HCT116 (cell line): Measurements from ENCODE around the gene TNNI2. TPM values are rescaled to one million over a fixed set of nuclear protein-coding genes. Genes with fewer than 3 reads are reported as not detected.

Experiments used
- ATAC-seq: fragments of 200-7000 bp; cut with Tn5 transposase; 2 replicates; pipeline ENCODE4 v1.9.1; 2020; ENCODE audit warnings: mild to moderate bottlenecking, moderate library complexity
- BruUV-seq: library from RNA; stranded (reverse); fragments of 400-500 nt; replicated peaks from 2 replicates; lab custom pipeline; 2021; lab: Mats Ljungman, UMichigan
- CTCF ChIA-PET: fragments of 300-600 bp; sonication (Branson Sonifier 250); formaldehyde crosslinking; loops from one replicate; lab custom pipeline; 2021; ENCODE audit warnings: antibody characterized with exemption; lab: Charles Lee
- POLR2A ChIA-PET: fragments of 300-600, 350-600 bp; sonication (Branson Sonifier 250); formaldehyde crosslinking; loops from one replicate; lab custom pipeline; 2021; ENCODE audit warnings: antibody characterized with exemption; lab: Charles Lee
- RAD21 ChIA-PET, 2 experiments: fragments of 300-600 bp; sonication (Branson Sonifier 250); formaldehyde crosslinking; loops; one replicate each; lab custom pipeline; 2023; ENCODE audit warnings: low total read pairs in 2 of 2; ENCODE audit not compliant: uncharacterized antibody in 2 of 2, unreplicated experiment in 2 of 2, low non-redundant PET in 1 of 2; lab: Charles Lee
- DNase-seq: peaks from one replicate; pipeline ENCODE4 v3.0.0-alpha.2; 2010; ENCODE audit warnings: low read depth, low spot score
- H2AFZ ChIP-seq: fragments of 200-600 bp; shearing (Covaris generic), sonication (generic); 2 replicates; pipeline ENCODE4 v1.6.1; 2017; ENCODE audit warnings: low read depth, mixed run types, mixed read lengths, antibody characterized with exemption, low read length; ENCODE audit not compliant: poor library complexity, severe bottlenecking
- H3K27ac ChIP-seq: 2 replicates; pipeline ENCODE4 v1.5.1; 2012; ENCODE audit warnings: low read depth, low read length
- H3K27me3 ChIP-seq: fragments of 200-600 bp; sonication (generic); 2 replicates; pipeline ENCODE4 v1.6.1; 2016; ENCODE audit warnings: mixed run types, low read length, mixed read lengths; ENCODE audit not compliant: insufficient read depth
- H3K36me3 ChIP-seq, 2 experiments: fragments of 200-500 bp in 1 of 2; fragments of 200-600 bp in 1 of 2; sonication (Bioruptor generic) in 1 of 2; sonication (generic) in 1 of 2; 2 replicates each; pipeline versions ENCODE4 v1.5.1 to v1.6.1; 2014 to 2016; ENCODE audit warnings: low read length in 2 of 2, inconsistent platforms in 1 of 2, mixed read lengths in 1 of 2, mixed run types in 1 of 2; ENCODE audit not compliant: insufficient read depth in 2 of 2, control insufficient read depth in 1 of 2
- H3K4me1 ChIP-seq, 2 experiments: fragments of 200-600 bp in 1 of 2; sonication (generic) in 1 of 2; 2 replicates each; pipeline versions ENCODE4 v1.5.1 to v1.6.1; 2012 to 2017; ENCODE audit warnings: low read length in 2 of 2, inconsistent platforms in 1 of 2, mild to moderate bottlenecking in 1 of 2, mixed read lengths in 1 of 2, mixed run types in 1 of 2, moderate library complexity in 1 of 2; ENCODE audit not compliant: insufficient read depth in 2 of 2, control insufficient read depth in 1 of 2
- H3K4me2 ChIP-seq: fragments of 200-600 bp; sonication (generic); 2 replicates; pipeline ENCODE4 v1.6.1; 2017; ENCODE audit warnings: mixed run types, low read length, mixed read lengths
- H3K4me3 ChIP-seq, 2 experiments: fragments of 200-600 bp in 1 of 2; sonication (generic) in 1 of 2; replicated peaks in 1 of 2; 2 replicates each; pipeline ENCODE4 v1.5.1; 2011 to 2016; ENCODE audit warnings: low read length in 2 of 2, control low read depth in 1 of 2, low read depth in 1 of 2, mild to moderate bottlenecking in 1 of 2, mixed read lengths in 1 of 2, mixed run types in 1 of 2
- H3K79me2 ChIP-seq: fragments of 200-600 bp; sonication (generic); 2 replicates; pipeline ENCODE4 v1.6.1; 2017; ENCODE audit warnings: mild to moderate bottlenecking, mixed run types, low read length, moderate library complexity, mixed read lengths; ENCODE audit not compliant: insufficient read depth
- H3K9ac ChIP-seq: fragments of 200-600 bp; sonication (generic); 2 replicates; pipeline ENCODE4 v1.6.1; 2016; ENCODE audit warnings: low read length, mixed read lengths
- H3K9me2 ChIP-seq: fragments of 200-600 bp; sonication (generic), shearing (Covaris generic); 2 replicates; pipeline ENCODE4 v1.6.1; 2017; ENCODE audit warnings: mixed run types, mild to moderate bottlenecking, moderate library complexity; ENCODE audit not compliant: insufficient read depth
- H3K9me3 ChIP-seq, 2 experiments: fragments of 200-500 bp in 1 of 2; fragments of 200-600 bp in 1 of 2; sonication (Bioruptor generic) in 1 of 2; sonication (generic) in 1 of 2; 2 replicates each; pipeline ENCODE4 v1.6.1; 2014 to 2017; ENCODE audit warnings: low read length in 2 of 2, mixed read lengths in 2 of 2, inconsistent platforms in 1 of 2, low read depth in 1 of 2, mild to moderate bottlenecking in 1 of 2, mixed run types in 1 of 2, moderate library complexity in 1 of 2; ENCODE audit not compliant: control insufficient read depth in 1 of 2, insufficient read depth in 1 of 2
- H4K20me1 ChIP-seq: fragments of 200-600 bp; sonication (generic), shearing (Covaris generic); 2 replicates; pipeline ENCODE4 v1.6.1; 2017; ENCODE audit warnings: mixed run types, mild to moderate bottlenecking, moderate library complexity; ENCODE audit not compliant: insufficient read depth
- ATF3 ChIP-seq: IDR thresholded peaks from 2 replicates; pipeline ENCODE4 v1.6.1; 2012
- CBX3 ChIP-seq: IDR thresholded peaks from 2 replicates; pipeline ENCODE4 v1.6.1; 2012; ENCODE audit warnings: low read depth
- CEBPB ChIP-seq: IDR thresholded peaks from 2 replicates; pipeline ENCODE4 v1.6.1; 2012; ENCODE audit warnings: low read depth
- ELF1 ChIP-seq: IDR thresholded peaks from 2 replicates; pipeline ENCODE4 v1.6.1; 2012; ENCODE audit warnings: low read depth, borderline replicate concordance
- EZH2 ChIP-seq: fragments of 200-600 bp; sonication (generic); IDR thresholded peaks from 2 replicates; pipeline ENCODE4 v1.6.1; 2017; ENCODE audit warnings: antibody characterized with exemption, mixed run types
- FOSL1 ChIP-seq: IDR thresholded peaks from 2 replicates; pipeline ENCODE4 v1.6.1; 2012; ENCODE audit warnings: low read depth
- POLR2AphosphoS5 ChIP-seq: IDR thresholded peaks from 2 replicates; pipeline ENCODE4 v1.6.1; 2011; ENCODE audit warnings: mild to moderate bottlenecking, low read depth, low read length, moderate library complexity
- RAD21 ChIP-seq: IDR thresholded peaks from 2 replicates; pipeline ENCODE4 v1.6.1; 2012; ENCODE audit warnings: low read depth, mild to moderate bottlenecking
- SIN3A ChIP-seq: IDR thresholded peaks from 2 replicates; pipeline ENCODE4 v1.6.1; 2012; ENCODE audit warnings: low read depth
- intact Hi-C: fragments of 100-400 bp; cut with micrococcal nuclease; formaldehyde crosslinking; loops from 2 replicates; pipeline ENCODE4 v1.10.0; 2022
- total RNA-seq: library from RNA; stranded (reverse); gene quantifications from one replicate; pipeline ENCODE4 v1.2.1, GENCODE V29; 2021; ENCODE audit not compliant: unreplicated experiment
- TF ChIP-seq, protein P1 (sequence below): IDR thresholded peaks from 2 replicates; pipeline ENCODE4 v1.6.1; 2011; ENCODE audit warnings: mild to moderate bottlenecking, low read length, moderate library complexity; ENCODE audit not compliant: insufficient replicate concordance; ENCODE audit errors: extremely low read depth

Gene TNNI2
- total RNA-seq, 1 experiment from 2014 or later: not detected

GRCh38 chr11:1852877-1853276, 14.1 kb downstream of the TNNI2 start, which contains the start of gene LSP1:
TSS of gene LSP1 (plus strand) at chr11:1853084. CDS start at chr11:1853145, 61 bp downstream.
- TF ChIP-seq, protein P1, sequence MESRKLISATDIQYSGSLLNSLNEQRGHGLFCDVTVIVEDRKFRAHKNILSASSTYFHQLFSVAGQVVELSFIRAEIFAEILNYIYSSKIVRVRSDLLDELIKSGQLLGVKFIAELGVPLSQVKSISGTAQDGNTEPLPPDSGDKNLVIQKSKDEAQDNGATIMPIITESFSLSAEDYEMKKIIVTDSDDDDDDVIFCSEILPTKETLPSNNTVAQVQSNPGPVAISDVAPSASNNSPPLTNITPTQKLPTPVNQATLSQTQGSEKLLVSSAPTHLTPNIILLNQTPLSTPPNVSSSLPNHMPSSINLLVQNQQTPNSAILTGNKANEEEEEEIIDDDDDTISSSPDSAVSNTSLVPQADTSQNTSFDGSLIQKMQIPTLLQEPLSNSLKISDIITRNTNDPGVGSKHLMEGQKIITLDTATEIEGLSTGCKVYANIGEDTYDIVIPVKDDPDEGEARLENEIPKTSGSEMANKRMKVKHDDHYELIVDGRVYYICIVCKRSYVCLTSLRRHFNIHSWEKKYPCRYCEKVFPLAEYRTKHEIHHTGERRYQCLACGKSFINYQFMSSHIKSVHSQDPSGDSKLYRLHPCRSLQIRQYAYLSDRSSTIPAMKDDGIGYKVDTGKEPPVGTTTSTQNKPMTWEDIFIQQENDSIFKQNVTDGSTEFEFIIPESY: no peak
- TF ChIP-seq ATF3 (no peak), POLR2AphosphoS5 (no peak), RAD21 (no peak), FOSL1 (no peak), CEBPB (no peak), ELF1 (no peak), EZH2 (no peak), CBX3 (no peak), SIN3A (no peak)
- TF ChIP-seq, all 23 proteins: peak for 0
- CTCF ChIA-PET: no interaction called here
- H3K9me3 ChIP-seq: no peaks in the 10 kb centered on the region
- no peak within 1 kb of the TSS for H3K9ac ChIP-seq
- no peak within 1 kb of the TSS for H2AFZ ChIP-seq
- no peaks in the 10 kb centered on the region for H3K4me1 ChIP-seq
- no peaks in the 10 kb centered on the region for H3K79me2 ChIP-seq
- ATAC-seq: no peak
- BruUV-seq: no TSS peak
- H3K36me3 ChIP-seq: no peaks in the 10 kb centered on the region
- H3K4me3 ChIP-seq: no peak within 1 kb of the TSS
- H3K27ac ChIP-seq: no peak within 1 kb of the TSS
- RAD21 ChIA-PET: interaction anchor here in 1 of 2 experiments (0.6 kb wide), 1 partner anchor 14 kb away, joined by 3 read pairs; no protein-coding TSS in a partner anchor
- H3K27me3 ChIP-seq: no peaks in the 10 kb centered on the region
- no peak for DNase-seq
- H3K9me2 ChIP-seq: no peaks in the 10 kb centered on the region
- no peak within 1 kb of the TSS for H3K4me2 ChIP-seq
- POLR2A ChIA-PET: no interaction called here
- intact Hi-C loops: no loop called here
- H4K20me1 ChIP-seq: no peaks in the 10 kb centered on the region
